ENCODE data around the gene TUBGCP5.
"Not testable (repeated sequence)": the region's sequence is repeated elsewhere in the genome, so short reads cannot be mapped to it uniquely, and the experiment has no call there.

The TUBGCP5 gene

GRCh38 chr15:23014394-23015000 lies 24.9 kb downstream of the TUBGCP5 start:
- H3K27ac ChIP-seq: no peak overlapping the region
- no peak for TF ChIP-seq CTCF (conservative IDR thresholded peaks at IDR 0.05; ENCODE audit: low read depth)
- ChIA-PET POLR2A (ENCODE audit: low non-redundant PET) (no interaction called here), CTCF (interaction anchor here (0.7 kb wide), 1 partner anchor 27 kb away, joined by 3 read pairs; no protein-coding TSS in a partner anchor)
- DNase-seq (ENCODE audit: low spot score): no peak

DNA sequence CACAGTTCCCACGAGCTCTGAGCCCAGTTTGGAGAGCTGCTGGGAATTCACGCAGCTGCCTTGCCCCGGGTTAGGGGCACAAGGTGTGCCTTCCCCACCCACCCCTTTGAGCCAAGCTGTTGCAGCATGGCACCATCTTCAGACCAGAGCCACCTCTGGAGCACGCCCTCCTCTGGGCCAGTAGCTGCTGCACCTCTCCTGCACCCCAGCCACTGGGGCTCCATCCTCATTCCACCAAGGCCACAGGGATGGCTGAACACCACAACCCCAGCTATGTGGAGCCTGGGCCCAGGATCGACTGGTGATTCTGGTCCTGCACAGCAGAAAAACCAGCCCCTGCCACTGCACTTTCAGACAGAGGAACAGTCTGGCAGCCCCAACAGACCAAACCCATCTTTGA lies 25.7 kb downstream of the TUBGCP5 start:
- no peak for DNase-seq (ENCODE audit: low spot score)
- TF ChIP-seq CTCF (conservative IDR thresholded peaks at IDR 0.05; ENCODE audit: low read depth): no peak
- H3K27ac ChIP-seq: no peak overlapping the region
- CTCF ChIA-PET: no interaction called here
- POLR2A ChIA-PET (ENCODE audit: low non-redundant PET): no interaction called here

DNA sequence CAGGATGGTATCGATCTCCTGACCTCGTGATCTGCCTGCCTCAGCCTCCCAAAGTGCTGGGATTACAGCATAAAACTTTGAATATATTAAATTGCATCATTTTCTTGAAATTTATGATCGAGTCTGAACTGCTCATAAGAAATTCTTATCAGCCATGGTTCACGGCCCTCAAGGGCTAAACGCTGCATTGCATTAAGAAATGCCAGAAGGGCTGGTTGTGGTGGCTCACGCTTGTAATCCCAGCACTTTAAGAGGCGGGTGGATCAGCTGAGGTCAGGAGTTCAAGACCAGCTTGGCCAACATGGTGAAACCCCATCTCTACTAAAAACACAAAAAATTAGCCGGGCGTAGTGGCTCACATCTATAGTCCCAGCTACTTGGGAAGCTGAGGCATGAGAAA lies 26.8 kb downstream of the TUBGCP5 start:
- DNase-seq (ENCODE audit: low spot score); H3K27ac ChIP-seq: not testable (repeated sequence)
- POLR2A ChIA-PET (ENCODE audit: low non-redundant PET): interaction anchor here (1.2 kb wide), 1 partner anchor 27 kb away, joined by 8 read pairs; the partner anchor contains the start of gene TUBGCP5
- CTCF ChIA-PET: interaction anchor here (0.7 kb wide), 1 partner anchor 11 kb away, joined by 5 read pairs; no protein-coding TSS in a partner anchor

GRCh38 chr15:23003736-23004135 lies 35.6 kb downstream of the TUBGCP5 start:
- POLR2A ChIA-PET (ENCODE audit: low non-redundant PET): no interaction called here
- no peak for DNase-seq (ENCODE audit: low spot score)
- no peak overlapping the region for H3K27ac ChIP-seq
- CTCF ChIA-PET: interaction anchor here (1.6 kb wide), 1 partner anchor 50 kb away, joined by 3 read pairs; no protein-coding TSS in a partner anchor
- TF ChIP-seq CTCF (conservative IDR thresholded peaks at IDR 0.05; ENCODE audit: low read depth): no peak

GRCh38 chr15:23002920-23003319 lies 36.4 kb downstream of the TUBGCP5 start:
- CTCF ChIA-PET: interaction anchor here (1.6 kb wide), 1 partner anchor 49 kb away, joined by 3 read pairs; no protein-coding TSS in a partner anchor
- TF ChIP-seq CTCF (conservative IDR thresholded peaks at IDR 0.05; ENCODE audit: low read depth): no peak

DNA sequence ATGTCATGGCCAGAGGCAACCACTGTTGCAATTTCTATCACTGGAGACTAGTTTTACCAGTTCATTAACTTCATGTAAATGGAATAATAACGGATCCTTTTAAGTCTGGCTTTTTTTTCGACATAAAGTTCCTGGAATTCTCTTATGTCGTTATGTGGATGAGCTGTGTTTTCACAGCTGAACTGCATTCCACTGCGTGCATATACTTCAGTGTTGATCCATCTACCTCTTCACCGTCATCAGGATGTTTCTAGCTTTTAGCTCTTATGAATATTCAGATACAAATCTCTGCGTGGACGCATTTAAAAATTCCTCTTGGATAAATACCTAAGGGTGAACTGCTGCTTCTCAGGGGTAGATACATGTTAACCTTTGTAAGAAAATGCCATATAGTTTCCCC lies 43.6 kb downstream of the TUBGCP5 start:
- no peak overlapping the region for H3K27ac ChIP-seq
- DNase-seq (ENCODE audit: low spot score): no peak
- no peak for TF ChIP-seq CTCF (conservative IDR thresholded peaks at IDR 0.05; ENCODE audit: low read depth)
- CTCF ChIA-PET: no interaction called here
- POLR2A ChIA-PET (ENCODE audit: low non-redundant PET): no interaction called here

More at GRCh38 chr15:23002920-23003319, 36.4 kb downstream of the TUBGCP5 start:
- POLR2A ChIA-PET (ENCODE audit: low non-redundant PET): no interaction called here
- H3K27ac ChIP-seq: no peak overlapping the region
- no peak for DNase-seq (ENCODE audit: low spot score)

DNA sequence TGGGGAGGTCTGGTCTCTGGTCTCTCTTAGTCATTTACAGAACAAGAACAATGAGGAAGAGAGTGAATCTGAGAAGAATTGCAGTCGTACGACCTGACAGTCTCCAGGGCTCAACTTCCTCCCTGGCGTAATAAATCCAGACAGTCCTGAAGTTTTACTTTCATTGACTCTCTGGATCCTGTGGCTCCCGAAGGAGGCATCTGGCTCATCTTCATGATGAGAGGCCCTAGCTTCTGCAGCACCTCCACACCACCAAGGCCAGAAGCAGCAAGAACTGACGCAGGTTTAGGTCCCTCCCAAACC lies 47.4 kb downstream of the TUBGCP5 start:
- TF ChIP-seq CTCF (conservative IDR thresholded peaks at IDR 0.05; ENCODE audit: low read depth): no peak
- POLR2A ChIA-PET (ENCODE audit: low non-redundant PET): no interaction called here
- CTCF ChIA-PET: no interaction called here
- no peak for DNase-seq (ENCODE audit: low spot score)
- H3K27ac ChIP-seq: no peak overlapping the region
